HG02884 (cell line): Measurements from ENCODE around the gene ADORA2A.

ENCODE experiments used
- ATAC-seq: cut with Tn5 transposase; IDR thresholded peaks from one replicate; pipeline ENCODE4 v1.9.1; 2021; ENCODE audit warnings: mild to moderate bottlenecking, moderate library complexity; ENCODE audit not compliant: unreplicated experiment

Gene ADORA2A

GRCh38 chr22:24402460-24403192 lies 24.8 kb upstream of the ADORA2A start:
- ATAC-seq: no peak

GRCh38 chr22:24403346-24403745 lies 24.1 kb upstream of the ADORA2A start:
- no peak for ATAC-seq

DNA sequence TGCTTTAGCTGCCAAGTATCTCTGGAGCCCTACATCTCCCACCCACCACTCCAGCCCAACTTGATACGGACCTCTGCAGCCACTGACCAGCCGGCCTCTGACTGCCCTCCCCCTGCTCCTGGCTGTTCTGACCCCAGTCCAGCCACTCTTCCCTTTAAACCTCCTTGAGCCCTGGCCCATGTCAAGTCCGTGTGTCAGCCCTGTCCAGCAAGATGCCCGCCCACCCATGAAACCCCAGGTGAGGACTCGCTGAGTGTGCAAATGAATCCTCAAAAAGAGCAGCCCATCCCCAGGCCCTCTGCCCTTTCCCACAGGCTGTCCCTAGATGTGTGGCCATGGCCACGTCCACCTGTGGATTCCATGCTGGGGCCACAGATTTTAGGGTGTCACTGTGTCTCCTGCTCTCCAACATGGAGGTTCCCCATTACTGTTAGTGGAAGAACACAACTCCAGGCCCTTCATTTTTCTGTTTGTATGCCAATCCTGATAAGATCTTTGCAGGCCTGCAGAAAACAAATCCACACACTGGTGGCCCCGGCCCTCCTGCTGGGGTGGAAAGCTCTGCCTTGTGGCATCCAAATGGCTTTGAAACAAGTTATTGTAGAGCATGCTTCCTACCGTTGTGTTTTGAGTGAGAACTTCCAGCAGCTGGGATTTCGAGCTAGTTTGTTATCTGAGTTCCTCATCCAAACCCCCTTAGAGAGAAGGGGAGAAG lies 22.7 kb upstream of the ADORA2A start:
- ATAC-seq: no peak

DNA sequence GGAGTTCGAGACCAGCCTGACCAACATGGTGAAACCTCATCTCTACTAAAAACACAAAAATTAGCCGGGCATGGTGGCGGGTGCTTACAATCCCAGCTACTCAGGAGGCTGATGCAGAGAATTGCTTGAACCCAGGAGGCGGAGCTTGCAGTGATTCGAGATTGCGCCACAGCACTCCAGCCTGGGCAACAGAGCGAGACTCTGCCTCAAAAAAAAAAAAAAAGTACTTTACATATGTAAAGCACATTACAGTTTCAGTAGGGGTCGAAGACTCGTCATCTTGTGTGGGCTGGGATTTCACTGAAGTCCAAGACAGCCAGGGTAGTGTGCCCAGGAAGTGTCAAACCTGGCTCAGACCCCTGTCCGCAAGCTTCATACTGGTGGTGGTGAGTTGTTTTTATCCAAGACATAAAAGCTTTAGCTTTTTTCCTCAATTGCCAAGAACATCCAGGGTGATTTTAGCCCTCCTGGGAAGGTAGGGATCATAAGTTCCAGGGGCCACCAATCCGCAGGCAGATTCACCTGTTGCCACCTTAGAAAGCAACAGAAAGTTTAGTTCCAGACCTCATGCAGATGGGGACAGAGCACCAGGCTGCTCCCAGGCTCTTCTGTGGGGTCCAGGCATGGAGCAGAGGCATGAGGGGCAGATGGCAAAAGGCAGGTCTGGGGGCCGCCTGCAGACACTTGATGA lies 21.6 kb upstream of the ADORA2A start:
- ATAC-seq: no peak

GRCh38 chr22:24406322-24407277 lies 20.8 kb upstream of the ADORA2A start:
- no peak for ATAC-seq

GRCh38 chr22:24407278-24407665 lies 20.1 kb upstream of the ADORA2A start:
- no peak for ATAC-seq

- ATAC-seq: no peak
Measured at GRCh38 chr22:24407884-24408283, 19.5 kb upstream of the ADORA2A start.

DNA sequence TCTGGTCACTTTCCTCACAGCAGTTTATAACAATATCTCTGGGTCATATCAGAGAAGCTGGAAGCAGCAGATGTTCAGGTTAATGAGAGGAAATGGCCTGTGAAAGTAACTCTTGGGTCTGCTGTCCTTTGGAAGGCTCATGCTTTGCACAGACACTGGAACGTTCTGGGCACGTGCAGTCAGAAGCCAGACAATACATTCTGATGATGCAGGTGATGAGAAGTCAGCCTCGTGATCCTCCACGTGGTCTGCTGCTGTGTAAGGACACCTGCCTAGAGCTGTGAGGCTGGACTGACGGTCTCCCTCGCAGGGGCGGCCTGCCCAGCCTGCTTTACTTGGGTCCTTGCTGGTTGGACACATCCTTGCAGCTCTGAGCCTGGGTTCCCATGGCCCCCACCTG lies 18.8 kb upstream of the ADORA2A start:
- no peak for ATAC-seq

DNA sequence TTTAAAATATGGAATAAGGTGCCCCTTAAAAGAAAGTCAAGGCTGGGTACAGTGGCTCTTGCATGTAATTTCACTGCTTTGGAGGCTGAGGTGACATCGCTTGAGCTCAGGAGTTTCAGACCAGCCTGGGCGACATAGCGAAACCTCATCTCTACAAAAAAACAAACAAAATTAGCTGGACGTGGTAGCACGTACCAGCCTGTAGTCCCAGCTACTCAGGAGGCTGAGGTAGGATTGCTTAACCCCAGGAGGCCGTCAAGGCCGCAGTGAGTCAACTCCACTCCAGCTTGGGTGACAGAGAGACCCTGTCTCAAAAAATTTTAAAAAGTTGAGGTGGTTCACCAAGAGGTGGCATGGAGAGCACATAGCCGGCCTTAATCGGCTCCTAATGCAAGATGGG lies 17.7 kb upstream of the ADORA2A start:
- no peak for ATAC-seq

GRCh38 chr22:24410110-24410856 lies 17.1 kb upstream of the ADORA2A start:
- ATAC-seq: no peak

GRCh38 chr22:24411256-24412004 lies 16.0 kb upstream of the ADORA2A start:
- ATAC-seq: no peak

GRCh38 chr22:24412274-24412673 lies 15.1 kb upstream of the ADORA2A start:
- no peak for ATAC-seq

- ATAC-seq: no peak
Measured at GRCh38 chr22:24413271-24413670, 14.1 kb upstream of the ADORA2A start.

DNA sequence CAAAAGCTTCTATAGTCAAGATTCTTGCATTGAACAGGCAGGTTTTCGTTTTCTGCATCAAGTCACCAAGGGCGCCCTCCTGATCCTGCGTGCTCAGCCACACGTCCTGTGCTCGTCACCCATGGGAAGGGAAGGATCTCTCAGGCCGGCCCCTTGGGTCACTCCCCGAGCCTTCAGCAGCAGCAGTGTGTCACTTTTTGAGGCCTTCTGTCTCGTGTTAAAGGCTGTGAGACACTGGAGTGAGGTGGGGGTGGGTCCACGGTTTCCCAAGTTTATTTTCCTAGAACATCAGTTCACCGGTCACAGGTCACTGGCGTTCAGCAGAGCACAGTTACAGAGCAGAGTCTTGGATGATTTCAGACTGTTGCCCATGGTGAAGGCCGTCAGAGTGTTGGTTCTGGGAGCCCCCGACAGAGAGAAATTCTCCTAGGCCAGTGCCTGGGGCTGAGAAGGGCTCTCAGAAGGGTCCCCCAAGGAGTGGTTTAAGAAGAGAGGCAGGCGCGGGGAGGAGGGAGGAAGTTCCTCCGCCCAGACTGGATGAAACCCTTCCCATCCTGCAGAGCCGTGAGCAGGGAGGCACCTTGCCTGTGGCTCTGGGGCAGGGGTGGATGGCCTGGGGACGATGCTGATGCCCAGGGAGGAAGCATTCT lies 13.5 kb upstream of the ADORA2A start:
- no peak for ATAC-seq

GRCh38 chr22:24414523-24414922 lies 12.9 kb upstream of the ADORA2A start:
- ATAC-seq: no peak

- ATAC-seq: no peak
Measured at GRCh38 chr22:24414984-24415945, 12.1 kb upstream of the ADORA2A start.

GRCh38 chr22:24416095-24416494 lies 11.3 kb upstream of the ADORA2A start:
- no peak for ATAC-seq

DNA sequence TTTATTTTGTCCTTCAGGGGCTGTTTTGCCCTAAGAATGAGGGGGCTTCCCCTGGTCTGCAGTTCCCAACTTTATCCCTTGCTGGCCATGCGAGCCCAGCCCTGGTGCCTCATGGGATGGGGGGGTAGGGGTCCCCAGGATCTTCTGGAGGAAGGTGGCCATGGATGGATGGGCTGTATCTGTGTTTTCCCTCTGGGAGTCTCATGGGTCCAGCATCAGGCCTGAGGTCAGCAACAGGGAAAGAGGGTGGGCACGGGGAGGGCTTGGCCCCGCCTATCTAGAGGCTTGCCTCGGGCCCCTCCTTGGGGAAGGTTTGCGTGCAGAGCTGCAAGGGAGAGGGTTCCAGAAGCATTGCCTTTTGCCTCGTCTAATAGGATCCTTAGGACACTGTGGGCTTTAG lies 10.8 kb upstream of the ADORA2A start:
- no peak for ATAC-seq
